K562 (cell line): ENCODE data around the gene EGFL7. TPM values are rescaled to one million over a fixed set of nuclear protein-coding genes. Genes with fewer than 3 reads are reported as not detected.
A peak's percentile ranks its signal among the peaks of the same experiment; 100 is the strongest.

Experiments used
- ASH1L ChIP-seq: fragments of 450-650 bp; IDR thresholded peaks from 2 replicates; pipeline ENCODE4 v1.6.1; 2018; ENCODE audit warnings: borderline replicate concordance, mild to moderate bottlenecking, low read depth; ENCODE audit not compliant: partially characterized antibody
- CREB1 ChIP-seq, 2 experiments: sonication (generic) in 1 of 2; formaldehyde crosslinking in 1 of 2; IDR thresholded peaks; 2 replicates each; pipeline versions ENCODE4 v1.6.1 to v1.8.0; 2012 to 2022; ENCODE audit warnings: inconsistent platforms in 1 of 2, mild to moderate bottlenecking in 1 of 2, missing genetic modification reagents in 1 of 2, moderate library complexity in 1 of 2
- CXXC5 ChIP-seq: fragments of 250-450 bp; sonication (Bioruptor Pico); IDR thresholded peaks from 2 replicates; pipeline ENCODE4 v1.8.0; 2022; ENCODE audit warnings: inconsistent platforms, mild to moderate bottlenecking, moderate library complexity
- E2F6 ChIP-seq, 2 experiments: IDR thresholded peaks; 2 replicates each; pipeline ENCODE4 v1.6.1; 2011; ENCODE audit warnings: borderline replicate concordance in 1 of 2, control low read depth in 1 of 2, low read depth in 1 of 2, low read length in 1 of 2, mild to moderate bottlenecking in 1 of 2, mixed read lengths in 1 of 2, moderate library complexity in 1 of 2; ENCODE audit not compliant: insufficient read depth in 1 of 2, insufficient read length in 1 of 2, poor library complexity in 1 of 2, severe bottlenecking in 1 of 2; ENCODE audit errors: extremely low read depth in 1 of 2
- FOSL1 ChIP-seq: fragments of 200-800 bp; sonication (Bioruptor generic); conservative IDR thresholded peaks from 2 replicates; pipeline ENCODE4 v1.6.1; 2016; ENCODE audit warnings: missing genetic modification characterization, missing compliant biosample characterization
- GATAD2A ChIP-seq: fragments of 450-650 bp; IDR thresholded peaks from 2 replicates; pipeline ENCODE4 v1.6.1; 2017
- HMG20A ChIP-seq: fragments of 450-650 bp; formaldehyde crosslinking; conservative IDR thresholded peaks from 2 replicates; pipeline ENCODE4 v1.4.0; 2020; ENCODE audit warnings: mild to moderate bottlenecking, mixed read lengths
- MEF2D ChIP-seq: conservative IDR thresholded peaks from 2 replicates; pipeline ENCODE4 v1.6.1; 2016; ENCODE audit warnings: low read depth, missing genetic modification characterization, missing compliant biosample characterization
- MNT ChIP-seq, 2 experiments: fragments of 450-650 bp; conservative IDR thresholded peaks; 2 replicates each; pipeline ENCODE4 v1.6.1; 2017; ENCODE audit warnings: mild to moderate bottlenecking in 2 of 2, moderate library complexity in 2 of 2
- MTA1 ChIP-seq: fragments of 450-650 bp; IDR thresholded peaks from 2 replicates; pipeline ENCODE4 v1.6.1; 2017; ENCODE audit warnings: borderline replicate concordance
- PURB ChIP-seq: sonication (generic); formaldehyde crosslinking; IDR thresholded peaks from 2 replicates; pipeline ENCODE4 v1.9.0; 2021; ENCODE audit warnings: low read depth, mild to moderate bottlenecking, missing genetic modification reagents
- RB1 ChIP-seq: fragments of 450-650 bp; IDR thresholded peaks from 2 replicates; pipeline ENCODE4 v1.6.1; 2017; ENCODE audit warnings: low read depth, mild to moderate bottlenecking
- RBFOX2 ChIP-seq: fragments of 200-400 bp; formaldehyde crosslinking; IDR thresholded peaks from 2 replicates; pipeline ENCODE4 v1.6.1; 2017; ENCODE audit warnings: low read depth, mild to moderate bottlenecking, low read length, moderate library complexity
- SAFB ChIP-seq: fragments of 200-400 bp; formaldehyde crosslinking; IDR thresholded peaks from 2 replicates; pipeline ENCODE4 v1.6.1; 2017; ENCODE audit warnings: low read depth, low read length, borderline replicate concordance
- SAP30 ChIP-seq: fragments of 200-600 bp; sonication (generic); IDR thresholded peaks from 2 replicates; pipeline ENCODE4 v1.6.1; 2012; ENCODE audit warnings: borderline replicate concordance, low read depth, mild to moderate bottlenecking, moderate library complexity, low read length, control low read depth, inconsistent platforms; ENCODE audit not compliant: insufficient read depth, poor library complexity, severe bottlenecking
- SMAD3 ChIP-seq: fragments of 450-650 bp; formaldehyde crosslinking; conservative IDR thresholded peaks from 2 replicates; pipeline ENCODE4 v1.4.0; 2020; ENCODE audit warnings: mild to moderate bottlenecking
- U2AF1 ChIP-seq: fragments of 200-400 bp; formaldehyde crosslinking; optimal IDR thresholded peaks from 2 replicates; pipeline ENCODE3; 2017; ENCODE audit warnings: mild to moderate bottlenecking, low read depth, low read length, moderate library complexity
- XRCC4 ChIP-seq: IDR thresholded peaks from one replicate; pipeline ENCODE4 v1.6.1; 2011; ENCODE audit not compliant: insufficient read depth, insufficient read length; ENCODE audit errors: extremely low read depth
- ZBTB7A ChIP-seq: IDR thresholded peaks from 2 replicates; pipeline ENCODE4 v1.6.1; 2011; ENCODE audit warnings: low read depth, mild to moderate bottlenecking, low read length, moderate library complexity, borderline replicate concordance; ENCODE audit not compliant: control insufficient read depth
- ZNF12 ChIP-seq: sonication (generic); formaldehyde crosslinking; IDR thresholded peaks from 2 replicates; pipeline ENCODE4 v1.4.0; 2020; ENCODE audit warnings: mild to moderate bottlenecking, missing genetic modification reagents
- ZNF217 ChIP-seq: sonication (generic); formaldehyde crosslinking; IDR thresholded peaks from 2 replicates; pipeline ENCODE4 v1.8.0; 2022; ENCODE audit warnings: mild to moderate bottlenecking, missing genetic modification reagents
- ZNF445 ChIP-seq: fragments of 250-450 bp; sonication (Bioruptor Pico); IDR thresholded peaks from 2 replicates; pipeline ENCODE4 v1.4.0; 2020; ENCODE audit warnings: low read depth, mild to moderate bottlenecking, moderate library complexity
- ZNF830 ChIP-seq: fragments of 250-450 bp; sonication (Bioruptor Pico); IDR thresholded peaks from 2 replicates; pipeline ENCODE4 v1.5.0; 2021; ENCODE audit warnings: mild to moderate bottlenecking
- polyA plus RNA-seq, 8 experiments: library from polyadenylated mRNA; depleted of rRNA in 4 of 8; stranded (reverse) in 5 of 8; unstranded in 3 of 8; fragments of >200 nt; fragmentation: Nextera tagmentation in 2 of 8; fragmentation: Illumina TruSeq in 1 of 8; extraction: Ambion mirVana in 2 of 8; extraction: Trizol in 1 of 8; gene quantifications; 2 replicates each; pipeline versions ENCODE4 v1.2.1 to v1.2.3, GENCODE V29; 2011 to 2014; ENCODE audit warnings: inconsistent platforms in 1 of 8, missing spikeins in 1 of 8
- total RNA-seq, 7 experiments: library from RNA; depleted of rRNA in 6 of 7; stranded (reverse); fragments of >200 nt in 6 of 7; fragmentation: Illumina TruSeq in 2 of 7; extraction: Trizol in 2 of 7; gene quantifications; 2 replicates each; pipeline versions ENCODE4 v1.2.1 to v1.2.3, GENCODE V29; 2011 to 2021; ENCODE audit warnings: low replicate concordance in 1 of 7

The EGFL7 gene
- total and polyA plus RNA-seq, 9 of the 15 experiments (the other 6 are each of a cell fraction or from before 2014, with no cell fraction given) = 1.5 to 286 (median 55.5) TPM

- TF ChIP-seq ZNF12 (CRISPR knock-in tag) (peak; percentile 78; the same call in 1 of the 2 replicates), ZNF445 (CRISPR knock-in tag) (0 out of 2 replicates have a peak, but pooled peaks have one; percentile 25), GATAD2A (no peak), MNT (conservative IDR thresholded peaks at IDR 0.05) (0 out of 4 replicates have a peak, but pooled peaks of 1 of the 2 experiments have one; percentile 23), RBFOX2 (peak; percentile 78), SAP30 (peak; percentile 22), CREB1 (IDR thresholded peaks at IDR 0.05) (0 out of 2 replicates have a peak, but pooled peaks have one; percentile 26), CREB1 (CRISPR knock-in tag; IDR thresholded peaks at IDR 0.05) (no peak; the same call in 1 of the 2 replicates), ASH1L (no peak), ZNF217 (no peak), PURB (CRISPR knock-in tag) (no peak), FOSL1 (tag) (no peak), E2F6 (IDR thresholded peaks at IDR 0.05; ENCODE audit: borderline replicate concordance in 1 of 2, extremely low read depth in 1 of 2, insufficient read depth in 1 of 2, insufficient read length in 1 of 2, low read depth in 1 of 2, low read length in 1 of 2, poor library complexity in 1 of 2, severe bottlenecking in 1 of 2) (peak in 1 of 2 experiments; percentile 5), RB1 (peak; percentile 67), SMAD3 (no peak), HMG20A (CRISPR knock-in tag) (no peak), U2AF1 (peak; percentile 34), ZBTB7A (peak; percentile 74; the same call in 1 of the 2 replicates), ZNF830 (CRISPR knock-in tag) (no peak), XRCC4 (no peak), SAFB (peak; percentile 28; the same call in 1 of the 2 replicates), MEF2D (tag) (no peak), MTA1 (no peak), CXXC5 (0 out of 2 replicates have a peak, but pooled peaks have one; percentile 28)
Measured at GRCh38 chr9:136665111-136665703, 2.5 kb downstream of the EGFL7 start (continued).
